NCI-H1694 treated with DMSO at 0.1 percent for 48 hours (cell line): ENCODE measurements around the gene CCDC200.
"Not testable (repeated sequence)": the region's sequence is repeated elsewhere in the genome, so short reads cannot be mapped to it uniquely, and the experiment has no call there.

Experiments used
- DNase-seq: peaks from one replicate; lab custom pipeline; 2025; lab: John Stamatoyannopoulos, UW

Gene CCDC200

GRCh38 chr17:43216369-43216761, 12.1 kb downstream of the CCDC200 start:
- DNase-seq = no peak

GRCh38 chr17:43215341-43215740, 13.1 kb downstream of the CCDC200 start:
- no peak for DNase-seq

GRCh38 chr17:43213545-43213944, 14.9 kb downstream of the CCDC200 start:
- no peak for DNase-seq

GRCh38 chr17:43212641-43213490, 15.6 kb downstream of the CCDC200 start:
- DNase-seq = no peak

- DNase-seq = peak; percentile 65
Observed at GRCh38 chr17:43211480-43212402, 16.7 kb downstream of the CCDC200 start, which contains the start of gene TMEM106A. Gene TMEM106A, plus strand, starts transcription at chr17:43211875. Its CDS starts 1,167 bp downstream, at chr17:43213042.

- DNase-seq = no peak
Observed at GRCh38 chr17:43211123-43211479, 17.3 kb downstream of the CCDC200 start.

GRCh38 chr17:43210576-43210975, 17.8 kb downstream of the CCDC200 start:
- no peak for DNase-seq

GRCh38 chr17:43203013-43203412, 25.4 kb downstream of the CCDC200 start:
- DNase-seq = not testable (repeated sequence)

GRCh38 chr17:43200127-43200526, 28.3 kb downstream of the CCDC200 start:
- DNase-seq = no peak

- DNase-seq = no peak
Observed at GRCh38 chr17:43199633-43200032, 28.8 kb downstream of the CCDC200 start.

GRCh38 chr17:43193251-43193650, 35.2 kb downstream of the CCDC200 start:
- no peak for DNase-seq

- DNase-seq = not testable (repeated sequence)
Observed at GRCh38 chr17:43186656-43187055, 41.8 kb downstream of the CCDC200 start.

GRCh38 chr17:43183921-43184320, 44.5 kb downstream of the CCDC200 start:
- DNase-seq = no peak

GRCh38 chr17:43176119-43176570, 52.3 kb downstream of the CCDC200 start:
- no peak for DNase-seq

- DNase-seq = no peak
Observed at GRCh38 chr17:43175213-43176118, 53.0 kb downstream of the CCDC200 start.

- peak; percentile 33 for DNase-seq
Observed at GRCh38 chr17:43171586-43172487, 56.6 kb downstream of the CCDC200 start.
